ENCODE results near the gene TMPRSS5. TPM values are rescaled to one million over a fixed set of nuclear protein-coding genes. Genes with fewer than 3 reads are reported as not detected.

The TMPRSS5 gene
- total and polyA plus RNA-seq, 2 donors: 0.66 to 4.2 TPM

GRCh38 chr11:113644605-113645004 is 61.5 kb downstream of the TMPRSS5 start:
- Histone ChIP-seq H3K4me1 (ENCODE audit: insufficient read depth) (no peaks in the 10 kb centered on the region), H3K4me3 (ENCODE audit: low read depth, low read length) (no peak overlapping the region), H3K27ac (ENCODE audit: low read depth) (no peak overlapping the region), H3K36me3 (ENCODE audit: insufficient read depth) (no peaks in the 10 kb centered on the region)
- 39% methylated on average over 3 of the region's 3 CpGs for WGBS
- no peak for DNase-seq (ENCODE audit: extremely low spot score)

DNA sequence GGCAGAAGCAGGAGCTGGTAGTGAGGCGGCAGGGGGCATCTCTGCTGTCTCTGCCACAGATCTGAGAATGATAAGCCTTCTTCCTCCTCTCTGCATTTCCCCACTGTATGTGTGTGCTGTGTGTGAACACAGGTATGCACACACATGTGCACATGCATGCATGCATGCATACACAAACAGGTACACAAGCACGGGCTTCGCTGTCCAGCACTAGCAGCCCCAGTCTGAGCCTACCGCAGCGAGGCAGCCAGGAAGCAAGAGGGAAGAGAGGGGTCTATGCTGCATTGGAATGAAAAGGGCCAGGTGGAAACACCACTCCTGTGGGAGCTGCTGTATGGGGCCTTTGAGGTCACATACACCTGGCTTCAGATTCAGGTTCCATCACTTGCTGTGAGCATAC is 62.4 kb downstream of the TMPRSS5 start:
- DNase-seq (ENCODE audit: extremely low spot score): no peak
- H3K4me3 ChIP-seq (ENCODE audit: low read depth, low read length): no peak overlapping the region
- no peaks in the 10 kb centered on the region for H3K36me3 ChIP-seq (ENCODE audit: insufficient read depth)
- H3K27ac ChIP-seq (ENCODE audit: low read depth): no peak overlapping the region
- 80% methylated on average over 5 of the region's 5 CpGs for WGBS
- no peaks in the 10 kb centered on the region for H3K4me1 ChIP-seq (ENCODE audit: insufficient read depth)

GRCh38 chr11:113643006-113643585 is 63.0 kb downstream of the TMPRSS5 start:
- WGBS: 74% methylated on average over 7 of the region's 7 CpGs
- DNase-seq (ENCODE audit: extremely low spot score): no peak

DNA sequence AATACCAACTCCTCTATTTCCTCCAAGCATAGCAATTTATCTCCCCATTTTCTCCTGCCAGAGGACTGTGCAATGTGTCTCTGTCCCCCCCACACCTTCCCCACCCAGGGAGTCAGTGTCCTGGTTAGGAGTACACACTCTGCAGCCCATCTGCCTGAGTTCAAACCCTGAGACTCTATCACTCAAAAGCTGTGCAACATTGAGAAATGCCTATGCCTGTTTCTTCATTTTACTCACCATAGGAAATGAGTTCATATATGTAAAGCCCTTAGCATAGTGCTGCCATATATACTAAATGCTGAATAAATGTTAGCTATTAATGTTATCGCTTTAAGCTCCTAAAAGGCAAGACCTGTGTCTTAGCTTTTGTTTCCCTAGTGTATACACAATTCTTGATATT is 64.0 kb downstream of the TMPRSS5 start:
- Histone ChIP-seq H3K4me3 (ENCODE audit: low read depth, low read length) (no peak overlapping the region), H3K36me3 (ENCODE audit: insufficient read depth) (no peaks in the 10 kb centered on the region), H3K27ac (ENCODE audit: low read depth) (no peak overlapping the region), H3K4me1 (ENCODE audit: insufficient read depth) (no peaks in the 10 kb centered on the region)
- 100% methylated on average over 1 of the region's 1 CpG for WGBS
- no peak for DNase-seq (ENCODE audit: extremely low spot score)

More at GRCh38 chr11:113643006-113643585, 63.0 kb downstream of the TMPRSS5 start:
- Histone ChIP-seq H3K27ac (ENCODE audit: low read depth) (no peak overlapping the region), H3K4me3 (ENCODE audit: low read depth, low read length) (no peak overlapping the region), H3K4me1 (ENCODE audit: insufficient read depth) (no peaks in the 10 kb centered on the region), H3K36me3 (ENCODE audit: insufficient read depth) (no peaks in the 10 kb centered on the region)

DNA sequence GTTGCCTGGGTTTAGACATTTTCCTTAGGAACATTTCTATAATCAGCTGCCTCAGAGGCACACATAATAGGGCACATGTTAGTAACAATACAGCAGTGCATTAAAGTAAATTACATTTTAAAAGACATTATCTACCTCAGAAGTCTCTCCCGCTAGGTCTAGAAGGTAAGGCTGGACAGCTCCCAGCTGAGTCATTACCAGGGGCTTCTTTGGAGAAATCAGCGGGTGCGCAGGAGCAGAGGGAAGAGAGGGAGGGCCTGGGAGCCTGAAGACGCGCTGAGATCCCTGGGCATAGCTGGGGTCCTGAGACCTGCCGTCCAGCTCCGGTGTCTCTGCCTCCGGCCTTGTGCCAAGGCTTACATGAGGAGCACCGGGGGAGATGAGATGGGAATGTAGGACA is 67.7 kb downstream of the TMPRSS5 start:
- Histone ChIP-seq H3K36me3 (ENCODE audit: insufficient read depth) (no peaks in the 10 kb centered on the region), H3K27ac (ENCODE audit: low read depth) (no peak overlapping the region), H3K4me3 (ENCODE audit: low read depth, low read length) (no peak overlapping the region), H3K4me1 (ENCODE audit: insufficient read depth) (no peaks in the 10 kb centered on the region)
- WGBS: 79% methylated on average over 9 of the region's 9 CpGs
- DNase-seq (ENCODE audit: extremely low spot score): no peak

GRCh38 chr11:113637636-113638035 is 68.5 kb downstream of the TMPRSS5 start:
- DNase-seq (ENCODE audit: extremely low spot score): no peak
- Histone ChIP-seq H3K27ac (ENCODE audit: low read depth) (no peak overlapping the region), H3K36me3 (ENCODE audit: insufficient read depth) (no peaks in the 10 kb centered on the region), H3K4me3 (ENCODE audit: low read depth, low read length) (no peak overlapping the region), H3K4me1 (ENCODE audit: insufficient read depth) (no peaks in the 10 kb centered on the region)
- WGBS: 61% methylated on average over 2 of the region's 2 CpGs

Small RNA genes lying within 50 kb of the gene (small RNA-seq; reads per million reads assigned to genes)
- gene RPS29P19: not detected

Other genes starting within 250 kb of the TMPRSS5 start
- 0.32 TPM for gene DRD2, start 230.9 kb downstream of the TMPRSS5 start, total RNA-seq
- 0.23 TPM for gene DRD2, start 230.9 kb downstream of the TMPRSS5 start, polyA plus RNA-seq
- 28.0 TPM for gene ZW10, start 67.4 kb upstream of the TMPRSS5 start, total RNA-seq
- gene ZW10, start 67.4 kb upstream of the TMPRSS5 start, polyA plus RNA-seq: 7.9 TPM
- not detected for gene CLDN25, start 73.5 kb upstream of the TMPRSS5 start, total RNA-seq
- not detected for gene CLDN25, start 73.5 kb upstream of the TMPRSS5 start, polyA plus RNA-seq
- gene USP28, start 169.3 kb upstream of the TMPRSS5 start, total RNA-seq: 68.7 TPM
- 18.4 TPM for gene USP28, start 169.3 kb upstream of the TMPRSS5 start, polyA plus RNA-seq
- not detected for gene HTR3B, start 198.5 kb upstream of the TMPRSS5 start, total RNA-seq
- not detected for gene HTR3B, start 198.5 kb upstream of the TMPRSS5 start, polyA plus RNA-seq